ENCODE data around the gene COPZ1.

COPZ1 gene

GRCh38 chr12:54374562-54375258 is 49.8 kb downstream of the COPZ1 start:
- TF ChIP-seq POLR2AphosphoS5 (IDR thresholded peaks at IDR 0.05; ENCODE audit: low read depth, low read length) (no peak), SIN3A (IDR thresholded peaks at IDR 0.05; ENCODE audit: borderline replicate concordance, insufficient read depth, low read length) (no peak), FOXP2 (optimal IDR thresholded peaks at IDR 0.05; ENCODE audit: borderline replicate concordance, extremely low read depth, extremely low read length, insufficient read depth) (no peak), REST (IDR thresholded peaks at IDR 0.05; ENCODE audit: insufficient read depth in 1 of 2, low read depth in 2 of 2, low read length in 2 of 2) (no peak), TAF1 (IDR thresholded peaks at IDR 0.05; ENCODE audit: borderline replicate concordance, insufficient read depth, low read length) (no peak)

- TF ChIP-seq FOXP2 (optimal IDR thresholded peaks at IDR 0.05; ENCODE audit: borderline replicate concordance, extremely low read depth, extremely low read length, insufficient read depth) (no peak), REST (IDR thresholded peaks at IDR 0.05; ENCODE audit: insufficient read depth in 1 of 2, low read depth in 2 of 2, low read length in 2 of 2) (no peak), TAF1 (IDR thresholded peaks at IDR 0.05; ENCODE audit: borderline replicate concordance, insufficient read depth, low read length) (no peak), POLR2AphosphoS5 (IDR thresholded peaks at IDR 0.05; ENCODE audit: low read depth, low read length) (no peak), SIN3A (IDR thresholded peaks at IDR 0.05; ENCODE audit: borderline replicate concordance, insufficient read depth, low read length) (no peak)
Measured at GRCh38 chr12:54375259-54375579, 50.3 kb downstream of the COPZ1 start.

GRCh38 chr12:54376596-54376995 is 51.7 kb downstream of the COPZ1 start:
- TF ChIP-seq SIN3A (IDR thresholded peaks at IDR 0.05; ENCODE audit: borderline replicate concordance, insufficient read depth, low read length) (no peak), REST (IDR thresholded peaks at IDR 0.05; ENCODE audit: insufficient read depth in 1 of 2, low read depth in 2 of 2, low read length in 2 of 2) (no peak)

GRCh38 chr12:54377007-54377406 is 52.1 kb downstream of the COPZ1 start:
- no peak for TF ChIP-seq FOXP2 (optimal IDR thresholded peaks at IDR 0.05; ENCODE audit: borderline replicate concordance, extremely low read depth, extremely low read length, insufficient read depth)
- TF ChIP-seq POLR2AphosphoS5 (IDR thresholded peaks at IDR 0.05; ENCODE audit: low read depth, low read length), result no peak
- TF ChIP-seq REST (IDR thresholded peaks at IDR 0.05; ENCODE audit: insufficient read depth in 1 of 2, low read depth in 2 of 2, low read length in 2 of 2), result peak in 1 of 2 experiments; percentile 71; a peak in 1 of 4 replicates
- TF ChIP-seq TAF1 (IDR thresholded peaks at IDR 0.05; ENCODE audit: borderline replicate concordance, insufficient read depth, low read length), result no peak
- no peak for TF ChIP-seq SIN3A (IDR thresholded peaks at IDR 0.05; ENCODE audit: borderline replicate concordance, insufficient read depth, low read length)

Measured in PFSK-1 (cell line).